Activated CD4-positive, alpha-beta T cell treated with anti-CD3 and anti-CD28 coated beads for 36 hours (primary cell): ENCODE measurements around the gene SEMA3G. TPM values are rescaled to one million over a fixed set of nuclear protein-coding genes. Genes with fewer than 3 reads are reported as not detected.

Experiments
- ATAC-seq: fragments of 200-7000 bp; cut with Tn5 transposase; one replicate; pipeline ENCODE4 v1.10.0; 2021; ENCODE audit warnings: mild to moderate bottlenecking, moderate library complexity
- CTCF ChIA-PET: fragments of 350-600 bp; sonication (Branson Sonifier 250); formaldehyde crosslinking; loops from one replicate; lab custom pipeline; 2021; ENCODE audit warnings: antibody characterized with exemption; lab: Charles Lee
- POLR2A ChIA-PET: fragments of 350-600 bp; sonication (Branson Sonifier 250); formaldehyde crosslinking; loops from one replicate; lab custom pipeline; 2021; ENCODE audit warnings: antibody characterized with exemption, inconsistent platforms; lab: Charles Lee
- DNase-seq: peaks from one replicate; pipeline ENCODE4 v3.0.0-alpha.2; 2020
- H3K27ac Mint-ChIP-seq: one replicate; pipeline ENCODE4 v1.8.0; 2021; ENCODE audit warnings: mixed read lengths
- H3K27me3 Mint-ChIP-seq: one replicate; pipeline ENCODE4 v1.8.0; 2021; ENCODE audit warnings: mixed read lengths
- H3K36me3 Mint-ChIP-seq: one replicate; pipeline ENCODE4 v1.8.0; 2021; ENCODE audit warnings: low read depth, mixed read lengths
- H3K4me1 Mint-ChIP-seq: one replicate; pipeline ENCODE4 v1.8.0; 2021; ENCODE audit warnings: mixed read lengths
- H3K4me3 Mint-ChIP-seq: one replicate; pipeline ENCODE4 v1.8.0; 2021; ENCODE audit warnings: mild to moderate bottlenecking, moderate library complexity, mixed read lengths
- H3K9me3 Mint-ChIP-seq: one replicate; pipeline ENCODE4 v1.8.0; 2021; ENCODE audit warnings: low read depth, mixed read lengths
- intact Hi-C, 2 experiments: fragments of 100-400 bp; cut with DNase I in 1 of 2; cut with micrococcal nuclease in 1 of 2; formaldehyde crosslinking; loops; one replicate each; pipeline versions ENCODE4 v1.14.2 to v1.15.1; 2022 to 2024; cut with DNase I, micrococcal nuclease
- total RNA-seq, 2 experiments: library from RNA; stranded (reverse); gene quantifications; one replicate each; pipeline ENCODE4 v1.2.3, GENCODE V29; 2021

The SEMA3G gene
- total RNA-seq, 2 experiments from 2014 or later, result not detected

GRCh38 chr3:52458031-52458760, 13.3 kb upstream of the SEMA3G start:
- ChIA-PET CTCF (interaction anchor here (0.9 to 4.4 kb wide), 6 partner anchors 11 to 178 kb away, joined by 3 to 34 read pairs (median 4); partner anchors contain the start of gene SEMA3G), POLR2A (interaction anchor here (0.6 to 1.9 kb wide), 3 partner anchors 10 to 128 kb away, joined by 4 to 6 read pairs (median 6); no protein-coding TSS in a partner anchor)
- Mint-ChIP-seq H3K36me3 (peaks cover 20% of the 10 kb centered on the region), H3K4me3 (no peak overlapping the region), H3K27me3 (no peaks in the 10 kb centered on the region), H3K4me1 (peaks cover 39% of the 10 kb centered on the region), H3K27ac (peak overlapping the region; percentile 4), H3K9me3 (no peaks in the 10 kb centered on the region)
- DNase-seq (no peak), ATAC-seq (no peak)
- intact Hi-C loops, result loop anchor here in 1 of 2 experiments (5.0 kb wide), 1 partner anchor 439 kb away; the partner anchor contains the start of gene STIMATE

- intact Hi-C loops, result loop anchor here in 1 of 2 experiments (5.0 kb wide), 1 partner anchor 441 kb away; the partner anchor contains the start of gene STIMATE
- CTCF ChIA-PET, result interaction anchor here (0.6 to 4.4 kb wide), 7 partner anchors 10 to 274 kb away, joined by 3 to 34 read pairs (median 3); partner anchors contain the start of gene SEMA3G
Measured at GRCh38 chr3:52456800-52457183, 11.9 kb upstream of the SEMA3G start.

DNA sequence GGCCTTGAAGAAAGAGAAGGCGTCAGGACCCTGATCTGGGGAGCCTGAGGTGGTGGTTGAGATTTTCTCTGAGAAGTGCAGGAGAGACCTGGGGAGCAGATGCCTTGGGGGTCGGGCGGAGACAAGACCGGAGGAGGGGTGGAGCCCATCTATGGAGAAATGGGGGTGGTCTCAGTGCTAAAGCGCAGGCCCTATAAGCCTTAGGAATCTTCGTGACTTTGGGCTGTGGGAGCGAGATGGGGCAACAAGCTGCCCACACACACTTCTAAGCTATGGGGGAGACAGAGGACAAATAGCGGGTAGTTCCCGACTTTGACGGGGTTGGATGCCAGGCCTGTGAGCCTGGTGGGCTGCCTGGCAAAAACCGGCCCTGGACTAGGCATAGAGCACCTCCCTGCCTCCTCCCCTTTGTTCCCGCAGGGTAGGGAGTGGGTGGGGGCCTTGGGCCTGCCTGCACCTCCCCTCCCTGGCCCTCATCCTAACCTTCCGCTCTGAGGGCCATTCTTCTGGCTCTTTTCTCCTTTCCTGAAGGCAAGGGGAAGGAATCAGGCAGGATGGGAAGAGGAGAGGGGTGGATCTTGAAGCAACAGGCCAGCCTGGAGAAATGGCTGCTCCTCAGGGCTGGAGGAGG, 11.4 kb upstream of the SEMA3G start:
- CTCF ChIA-PET, result interaction anchor here (0.7 to 4.4 kb wide), 4 partner anchors 10 to 260 kb away, joined by 3 to 34 read pairs (median 4); partner anchors contain the start of gene SEMA3G
- H3K9me3 Mint-ChIP-seq, result no peaks in the 10 kb centered on the region
- ATAC-seq, result peak; percentile 8
- no peaks in the 10 kb centered on the region for H3K27me3 Mint-ChIP-seq
- DNase-seq, result no peak
- peak overlapping the region; percentile 91 for H3K27ac Mint-ChIP-seq
- intact Hi-C loops, result loop anchor here in 1 of 2 experiments (5.0 kb wide), 1 partner anchor 441 kb away; the partner anchor contains the start of gene STIMATE
- POLR2A ChIA-PET, result no interaction called here
- H3K4me1 Mint-ChIP-seq, result peaks cover 36% of the 10 kb centered on the region
- peak overlapping the region; percentile 96 for H3K4me3 Mint-ChIP-seq
- H3K36me3 Mint-ChIP-seq, result peaks cover 16% of the 10 kb centered on the region

More at GRCh38 chr3:52456800-52457183, 11.9 kb upstream of the SEMA3G start:
- POLR2A ChIA-PET, result interaction anchor here (1.0 kb wide), 1 partner anchor 14 kb away, joined by 6 read pairs; no protein-coding TSS in a partner anchor
- no peaks in the 10 kb centered on the region for H3K9me3 Mint-ChIP-seq
- H3K4me1 Mint-ChIP-seq, result peaks cover 36% of the 10 kb centered on the region
- ATAC-seq (no peak), DNase-seq (no peak)
- peak overlapping the region; percentile 91 for H3K27ac Mint-ChIP-seq
- peaks cover 16% of the 10 kb centered on the region for H3K36me3 Mint-ChIP-seq
- peak overlapping the region; percentile 96 for H3K4me3 Mint-ChIP-seq
- H3K27me3 Mint-ChIP-seq, result no peaks in the 10 kb centered on the region

DNA sequence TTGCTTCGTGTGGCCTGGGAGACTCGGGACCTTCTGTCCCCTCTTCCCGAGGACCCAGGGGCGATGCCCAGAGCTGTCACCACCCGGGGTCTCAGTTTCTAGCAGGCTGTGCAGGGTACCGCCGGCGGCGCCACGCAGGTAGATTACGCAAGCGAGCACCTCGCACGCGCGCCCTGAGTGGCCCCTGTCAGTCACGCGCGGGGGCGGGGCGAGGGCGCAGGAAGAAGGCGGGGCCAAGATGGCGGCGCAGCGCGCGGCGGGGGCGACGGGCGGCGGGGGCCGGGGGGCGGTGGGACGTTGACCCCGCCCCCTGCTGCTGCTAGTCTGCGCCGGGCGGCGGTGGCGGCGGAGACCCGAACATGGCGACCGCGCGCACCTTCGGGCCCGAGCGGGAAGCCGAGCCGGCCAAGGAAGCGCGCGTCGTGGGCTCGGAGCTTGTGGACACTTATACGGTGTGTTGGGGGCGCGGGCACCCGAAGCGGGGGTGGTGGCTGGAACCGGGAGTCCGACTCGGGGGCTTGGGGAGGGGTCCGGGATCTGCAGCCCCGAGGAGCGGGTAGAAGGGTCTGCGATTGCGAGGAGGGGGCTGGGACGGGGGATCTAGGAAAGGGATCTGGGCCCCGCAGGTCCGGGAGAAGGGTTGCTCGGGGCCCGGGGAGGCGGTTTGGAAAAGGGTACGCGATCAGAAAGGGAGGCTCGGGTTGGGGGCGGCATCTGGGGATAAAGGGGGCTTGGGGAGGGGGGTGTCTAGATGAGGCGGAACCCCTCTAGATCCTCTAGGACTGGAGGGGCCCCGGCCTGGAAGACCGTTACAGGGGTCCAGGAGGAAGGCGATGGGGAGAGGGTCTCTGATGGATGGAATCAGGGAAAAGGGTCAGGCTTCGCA, 10.6 kb upstream of the SEMA3G start, which contains the start of gene NISCH:
Gene NISCH, plus strand, starts transcription at position 322 of the 886 bp plus-strand sequence. Its CDS starts 38 bp downstream, at position 360.
- ATAC-seq, result peak; percentile 88
- H3K36me3 Mint-ChIP-seq, result peaks cover 16% of the 10 kb centered on the region
- peak within 1 kb of the TSS; percentile 95 for H3K27ac Mint-ChIP-seq
- CTCF ChIA-PET, result interaction anchor here (0.6 kb wide), 1 partner anchor 15 kb away, joined by 3 read pairs; no protein-coding TSS in a partner anchor
- POLR2A ChIA-PET, result no interaction called here
- peaks cover 36% of the 10 kb centered on the region for H3K4me1 Mint-ChIP-seq
- no peaks in the 10 kb centered on the region for H3K9me3 Mint-ChIP-seq
- DNase-seq, result peak; percentile 98
- intact Hi-C loops, result loop anchor here (1.0 to 5.0 kb wide), 8 partner anchors 81 to 513 kb away; partner anchors contain the start of genes UQCC5 (in 2 of the 2), GLYCTK (in 1 of the 2), PARP3 (in 1 of the 2) and PBRM1 (in 1 of the 2)
- no peaks in the 10 kb centered on the region for H3K27me3 Mint-ChIP-seq
- peak within 1 kb of the TSS; percentile 96 for H3K4me3 Mint-ChIP-seq

- ATAC-seq (peak; percentile 3), DNase-seq (no peak)
- peak overlapping the region; percentile 96 for H3K4me3 Mint-ChIP-seq
- no peaks in the 10 kb centered on the region for H3K27me3 Mint-ChIP-seq
- peaks cover 36% of the 10 kb centered on the region for H3K4me1 Mint-ChIP-seq
- H3K36me3 Mint-ChIP-seq, result peaks cover 14% of the 10 kb centered on the region
- H3K27ac Mint-ChIP-seq, result peak overlapping the region; percentile 95
- ChIA-PET CTCF (interaction anchor here (0.6 to 1.9 kb wide), 4 partner anchors 10 to 631 kb away, joined by 3 to 10 read pairs (median 3); partner anchors contain the start of gene SEMA3G), POLR2A (no interaction called here)
- intact Hi-C loops, result loop anchor here (1.0 to 5.0 kb wide), 8 partner anchors 81 to 513 kb away; partner anchors contain the start of genes UQCC5 (in 2 of the 2), GLYCTK (in 1 of the 2), PARP3 (in 1 of the 2) and PBRM1 (in 1 of the 2)
- no peaks in the 10 kb centered on the region for H3K9me3 Mint-ChIP-seq
Measured at GRCh38 chr3:52454938-52455282, 10.0 kb upstream of the SEMA3G start.

- Mint-ChIP-seq H3K27me3 (no peaks in the 10 kb centered on the region), H3K4me3 (peak overlapping the region; percentile 96), H3K9me3 (no peaks in the 10 kb centered on the region), H3K27ac (peak overlapping the region; percentile 95), H3K4me1 (peaks cover 36% of the 10 kb centered on the region), H3K36me3 (peaks cover 14% of the 10 kb centered on the region)
- DNase-seq (no peak), ATAC-seq (no peak)
- intact Hi-C loops, result loop anchor here in 1 of 2 experiments (2.0 kb wide), 1 partner anchor 168 kb away; the partner anchor contains the start of gene GLYCTK
- ChIA-PET POLR2A (no interaction called here), CTCF (interaction anchor here (0.6 to 1.9 kb wide), 5 partner anchors 9 to 631 kb away, joined by 3 to 10 read pairs (median 3); partner anchors contain the start of genes NEK4 and SEMA3G)
Measured at GRCh38 chr3:52454250-52454937, 9.5 kb upstream of the SEMA3G start.

DNA sequence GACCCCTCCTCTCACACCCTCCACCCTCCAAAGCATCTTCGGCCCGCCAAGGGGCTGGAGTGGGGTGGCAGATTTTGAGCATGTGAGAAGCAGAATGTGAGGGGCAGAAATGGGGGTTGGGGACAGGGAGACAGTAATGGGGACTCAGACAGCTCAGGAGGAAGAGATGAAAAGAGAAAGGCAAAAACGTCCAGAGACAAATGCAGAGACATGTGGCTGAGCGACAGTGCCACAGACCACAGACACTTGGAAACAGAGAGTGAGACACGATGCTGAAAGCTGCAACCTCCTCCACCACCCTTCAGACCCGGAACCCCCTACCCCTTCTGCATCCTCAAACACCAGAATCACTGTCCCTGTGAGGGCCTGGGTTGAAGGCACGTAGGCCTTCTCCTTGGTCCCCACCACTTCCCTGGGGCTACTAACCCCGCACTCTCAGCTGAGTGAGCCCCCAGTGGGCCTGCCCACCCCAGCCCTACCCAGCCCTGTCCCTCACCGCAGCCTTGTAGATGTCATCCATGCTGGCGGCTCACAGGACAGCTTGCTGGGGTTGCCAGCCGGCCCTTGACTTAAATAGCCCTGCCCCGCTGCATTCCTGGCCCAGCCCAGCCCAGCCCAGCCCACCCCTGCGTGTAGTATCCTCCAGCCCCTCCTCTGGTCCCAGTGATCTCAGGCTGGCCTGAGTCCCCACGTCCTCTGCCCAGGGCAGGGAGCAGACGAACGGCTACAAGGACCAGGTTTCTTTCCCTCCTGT, 8.8 kb upstream of the SEMA3G start, which contains the start of gene TNNC1:
Gene TNNC1, minus strand, starts transcription at position 546 of the 754 bp plus-strand sequence. Its CDS starts 26 bp downstream, at position 520.
- no peak for DNase-seq
- Mint-ChIP-seq H3K4me1 (peaks cover 36% of the 10 kb centered on the region), H3K9me3 (no peaks in the 10 kb centered on the region), H3K36me3 (peaks cover 14% of the 10 kb centered on the region), H3K27ac (peak within 1 kb of the TSS; percentile 95), H3K4me3 (peak within 1 kb of the TSS; percentile 96), H3K27me3 (no peaks in the 10 kb centered on the region)
- POLR2A ChIA-PET, result interaction anchor here (0.7 kb wide), 1 partner anchor 297 kb away, joined by 4 read pairs; no protein-coding TSS in a partner anchor
- no peak for ATAC-seq
- intact Hi-C loops, result loop anchor here in 1 of 2 experiments (2.0 kb wide), 1 partner anchor 167 kb away; the partner anchor contains the start of gene GLYCTK
- CTCF ChIA-PET, result interaction anchor here (1.1 to 1.9 kb wide), 4 partner anchors 9 to 317 kb away, joined by 3 to 10 read pairs (median 4); partner anchors contain the start of genes NEK4 and SEMA3G

DNA sequence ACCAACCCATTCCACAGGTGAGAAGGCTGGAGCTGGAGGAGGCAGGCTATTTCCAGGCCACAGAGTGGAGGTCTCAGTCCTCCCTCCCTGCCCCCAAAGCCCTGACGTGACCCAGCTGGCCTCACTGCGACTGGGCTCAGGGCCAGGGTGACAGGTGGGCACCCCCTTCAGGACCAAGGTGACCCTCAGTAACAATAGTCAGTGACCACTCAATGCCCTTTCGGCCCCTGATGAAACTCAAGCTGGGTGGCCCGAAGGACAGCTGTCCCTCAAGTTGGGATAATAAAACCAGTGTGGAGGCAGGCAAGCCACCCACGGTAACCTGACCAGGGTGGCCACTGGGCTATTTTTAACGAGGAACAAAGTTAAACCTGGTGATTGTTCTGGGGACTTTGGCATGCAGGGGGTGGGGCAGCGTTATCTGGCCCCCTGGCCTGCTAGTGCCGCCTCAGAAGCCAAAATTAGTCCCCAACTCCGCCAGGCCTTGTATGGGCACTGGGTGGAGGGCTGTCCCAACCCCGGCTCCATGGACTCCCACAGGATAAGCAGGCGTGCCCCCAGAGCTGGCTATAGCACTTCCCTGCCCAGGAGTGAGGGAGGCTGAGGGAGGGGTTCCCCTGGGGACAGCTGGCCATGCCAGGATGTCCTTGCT, 7.8 kb upstream of the SEMA3G start:
- H3K27ac Mint-ChIP-seq, result no peak overlapping the region
- no peak overlapping the region for H3K4me3 Mint-ChIP-seq
- no peaks in the 10 kb centered on the region for H3K9me3 Mint-ChIP-seq
- H3K36me3 Mint-ChIP-seq, result peaks cover 6% of the 10 kb centered on the region
- ATAC-seq, result no peak
- H3K27me3 Mint-ChIP-seq, result no peaks in the 10 kb centered on the region
- ChIA-PET POLR2A (no interaction called here), CTCF (interaction anchor here (0.9 to 1.2 kb wide), 2 partner anchors 28 kb away, joined by 3 to 4 read pairs; no protein-coding TSS in a partner anchor)
- H3K4me1 Mint-ChIP-seq, result peaks cover 33% of the 10 kb centered on the region
- no peak for DNase-seq
- intact Hi-C loops, result no loop called here

DNA sequence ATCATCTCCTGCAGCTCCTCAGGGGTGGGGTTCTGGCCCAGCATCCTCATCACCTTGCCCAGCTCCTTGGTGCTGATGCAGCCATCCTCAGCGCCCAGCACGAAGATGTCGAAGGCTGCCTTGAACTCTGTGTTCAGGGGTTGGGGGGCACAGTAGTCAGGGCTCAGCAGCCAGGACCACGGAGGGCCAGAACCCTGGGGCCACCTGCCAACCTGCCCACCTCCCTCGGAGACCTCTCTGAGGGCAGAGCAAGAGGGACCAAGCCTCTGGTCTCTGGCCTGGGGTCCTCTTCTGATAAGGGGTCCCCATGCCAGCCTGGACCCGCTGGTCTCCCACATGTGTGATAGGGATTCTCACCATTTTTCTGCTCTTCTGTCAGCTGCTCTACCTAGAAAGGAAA, 7.2 kb upstream of the SEMA3G start:
- peaks cover 1% of the 10 kb centered on the region for H3K36me3 Mint-ChIP-seq
- POLR2A ChIA-PET, result no interaction called here
- H3K27ac Mint-ChIP-seq, result no peak overlapping the region

More for the DNA sequence above, 7.2 kb upstream of the SEMA3G start:
- ATAC-seq (no peak), DNase-seq (no peak)
- CTCF ChIA-PET, result interaction anchor here (0.9 kb wide), 3 partner anchors 27 to 92 kb away, joined by 3 read pairs; no protein-coding TSS in a partner anchor
- Mint-ChIP-seq H3K4me1 (peaks cover 28% of the 10 kb centered on the region), H3K9me3 (no peaks in the 10 kb centered on the region), H3K4me3 (no peak overlapping the region), H3K27me3 (no peaks in the 10 kb centered on the region)
- intact Hi-C loops, result no loop called here
